ENCODE measurements around the gene OSBPL6.
"Not testable (repeated sequence)": the region's sequence is repeated elsewhere in the genome, so short reads cannot be mapped to it uniquely, and the experiment has no call there.

Gene OSBPL6

GRCh38 chr2:178404368-178404767 lies 210.1 kb downstream of the OSBPL6 start:
- TF ChIP-seq CTCF (IDR thresholded peaks at IDR 0.05; ENCODE audit: low read depth, low read length, missing control alignments) = no peak
- peak; percentile 87 for DNase-seq (ENCODE audit: low read depth)
- no peak overlapping the region for H3K4me3 ChIP-seq (ENCODE audit: low read depth, low read length)

GRCh38 chr2:178409261-178409660 lies 214.9 kb downstream of the OSBPL6 start:
- H3K4me3 ChIP-seq (ENCODE audit: low read depth, low read length) = no peak overlapping the region
- no peak for DNase-seq (ENCODE audit: low read depth)
- no peak for TF ChIP-seq CTCF (IDR thresholded peaks at IDR 0.05; ENCODE audit: low read depth, low read length, missing control alignments)

- DNase-seq (ENCODE audit: low read depth) = no peak
- TF ChIP-seq CTCF (IDR thresholded peaks at IDR 0.05; ENCODE audit: low read depth, low read length, missing control alignments) = no peak
- no peak overlapping the region for H3K4me3 ChIP-seq (ENCODE audit: low read depth, low read length)
Observed at GRCh38 chr2:178412047-178412446, 217.7 kb downstream of the OSBPL6 start.

GRCh38 chr2:178412453-178412852 lies 218.1 kb downstream of the OSBPL6 start:
- H3K4me3 ChIP-seq (ENCODE audit: low read depth, low read length); DNase-seq (ENCODE audit: low read depth): not testable (repeated sequence)

- DNase-seq (ENCODE audit: low read depth) = peak; percentile 44
- peak overlapping the region; percentile 66 for H3K4me3 ChIP-seq (ENCODE audit: low read depth, low read length)
- TF ChIP-seq CTCF (IDR thresholded peaks at IDR 0.05; ENCODE audit: low read depth, low read length, missing control alignments) = no peak
Observed at GRCh38 chr2:178413472-178414265, 219.4 kb downstream of the OSBPL6 start.

GRCh38 chr2:178414266-178415247 lies 220.2 kb downstream of the OSBPL6 start:
- DNase-seq (ENCODE audit: low read depth) = peak; percentile 92
- peak; percentile 95 for TF ChIP-seq CTCF (IDR thresholded peaks at IDR 0.05; ENCODE audit: low read depth, low read length, missing control alignments)
- H3K4me3 ChIP-seq (ENCODE audit: low read depth, low read length) = peak overlapping the region; percentile 66

- H3K4me3 ChIP-seq (ENCODE audit: low read depth, low read length) = no peak overlapping the region
- no peak for TF ChIP-seq CTCF (IDR thresholded peaks at IDR 0.05; ENCODE audit: low read depth, low read length, missing control alignments)
- no peak for DNase-seq (ENCODE audit: low read depth)
Observed at GRCh38 chr2:178415979-178416378, 221.7 kb downstream of the OSBPL6 start.
